HG02588 (cell line): Measurements from ENCODE around the gene RNF144B.
A peak's percentile ranks its signal among the peaks of the same experiment; 100 is the strongest.

Source experiments
- ATAC-seq: cut with Tn5 transposase; IDR thresholded peaks from one replicate; pipeline ENCODE4 v1.9.1; 2021; ENCODE audit warnings: mild to moderate bottlenecking, moderate library complexity; ENCODE audit not compliant: unreplicated experiment

RNF144B gene

DNA sequence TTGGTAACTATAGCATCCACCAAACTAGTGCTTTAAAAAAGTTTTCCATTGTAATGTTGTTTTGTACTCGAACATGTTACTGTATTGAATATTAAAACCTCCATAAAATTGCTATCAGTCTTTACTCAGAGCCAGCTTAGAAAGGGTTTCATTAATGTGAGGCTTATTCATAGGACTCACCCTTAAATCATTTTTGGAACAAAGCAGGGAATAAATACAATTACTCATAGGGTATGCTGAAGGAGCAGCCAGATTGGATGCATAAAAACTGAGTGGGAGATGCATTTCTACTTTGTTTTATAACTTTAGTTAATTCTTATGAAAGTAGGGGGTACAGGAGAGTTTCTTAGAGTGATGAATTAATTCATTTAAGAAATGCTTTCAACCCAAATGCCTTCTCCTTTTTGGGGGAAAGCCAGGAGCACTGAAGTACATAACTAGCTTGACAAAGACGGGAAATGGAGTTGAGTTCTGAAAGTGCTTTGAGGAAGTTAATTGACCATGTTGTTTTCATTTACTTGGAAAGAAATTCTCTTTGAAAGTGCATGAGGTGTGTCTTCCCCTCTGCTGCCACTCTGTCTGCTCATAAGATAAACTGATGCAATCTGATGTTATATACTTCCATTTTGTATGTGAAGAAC, 90.3 kb downstream of the RNF144B start:
- no peak for ATAC-seq

DNA sequence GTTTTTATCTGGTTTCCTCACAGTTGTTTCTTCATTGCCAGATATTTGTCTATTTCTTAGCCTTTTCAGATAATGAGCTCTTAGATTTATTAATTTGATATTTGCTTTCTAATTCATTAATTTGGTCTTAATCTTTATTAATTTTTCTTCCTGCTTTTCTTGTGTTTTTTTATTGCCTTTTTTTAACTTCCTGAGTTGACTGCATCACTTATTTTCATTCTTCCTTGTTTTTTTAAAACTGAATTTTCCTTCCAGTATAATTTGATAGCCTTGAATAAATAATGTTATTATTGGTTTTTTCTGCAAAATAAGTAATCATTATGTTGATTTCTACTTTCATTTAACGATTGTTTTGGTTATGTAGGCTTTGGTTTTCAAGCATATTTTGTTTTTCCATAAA, 91.5 kb downstream of the RNF144B start:
- no peak for ATAC-seq

DNA sequence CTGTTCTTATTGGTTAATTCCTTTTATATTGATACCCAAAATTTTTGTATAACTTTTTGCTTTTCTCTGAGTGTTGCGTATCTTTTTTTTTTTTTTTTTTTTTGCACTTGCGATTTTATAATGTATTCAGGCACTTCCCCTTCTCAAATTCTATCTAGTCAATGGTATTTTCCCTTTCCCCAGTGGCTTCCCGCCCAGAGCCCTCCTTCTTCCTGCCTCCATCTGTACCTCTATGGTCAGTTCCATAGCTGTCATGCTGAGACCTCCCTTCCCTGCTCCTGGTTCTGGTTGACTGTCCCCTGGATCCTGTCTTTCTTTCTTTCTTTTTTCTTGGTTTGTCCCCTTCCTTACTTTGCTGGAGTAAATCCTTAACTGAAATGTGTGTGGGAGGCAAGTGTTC, 94.7 kb downstream of the RNF144B start:
- ATAC-seq, result no peak

DNA sequence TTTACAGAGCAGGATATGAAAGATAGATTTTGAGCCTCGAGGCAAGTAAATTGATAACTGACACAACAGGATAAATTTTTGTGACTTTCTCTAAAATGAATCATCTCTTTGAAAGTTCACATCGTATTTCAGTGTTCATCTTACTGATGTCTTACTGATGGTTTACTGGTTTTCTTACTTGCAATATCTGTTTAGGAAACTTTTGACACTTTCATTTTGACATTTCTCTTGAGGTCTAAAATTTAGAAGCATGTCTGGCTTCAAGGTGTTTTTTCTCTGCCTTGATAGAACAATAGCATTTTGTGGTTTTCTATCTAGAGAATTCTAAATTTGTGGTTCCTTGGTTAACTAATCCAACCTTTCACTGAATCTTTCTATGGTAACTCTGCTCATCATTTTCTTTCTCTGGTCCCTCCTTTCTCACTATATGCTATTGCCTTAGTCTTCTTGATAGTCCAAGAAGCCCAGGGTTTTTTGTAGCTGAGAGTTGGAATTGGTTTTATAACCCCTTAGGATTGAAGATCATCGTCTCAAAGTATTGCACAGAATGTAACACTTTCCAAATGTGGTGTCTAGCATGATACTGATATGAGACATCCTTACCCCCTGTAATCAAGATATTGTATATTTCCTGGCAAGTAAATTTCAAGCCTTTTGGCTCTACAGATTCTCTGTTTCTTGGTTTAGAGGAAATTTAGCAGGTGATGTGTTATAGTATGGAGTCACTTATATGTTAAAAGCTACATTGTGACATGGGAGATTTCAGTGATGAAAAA, 98.7 kb downstream of the RNF144B start:
- no peak for ATAC-seq

DNA sequence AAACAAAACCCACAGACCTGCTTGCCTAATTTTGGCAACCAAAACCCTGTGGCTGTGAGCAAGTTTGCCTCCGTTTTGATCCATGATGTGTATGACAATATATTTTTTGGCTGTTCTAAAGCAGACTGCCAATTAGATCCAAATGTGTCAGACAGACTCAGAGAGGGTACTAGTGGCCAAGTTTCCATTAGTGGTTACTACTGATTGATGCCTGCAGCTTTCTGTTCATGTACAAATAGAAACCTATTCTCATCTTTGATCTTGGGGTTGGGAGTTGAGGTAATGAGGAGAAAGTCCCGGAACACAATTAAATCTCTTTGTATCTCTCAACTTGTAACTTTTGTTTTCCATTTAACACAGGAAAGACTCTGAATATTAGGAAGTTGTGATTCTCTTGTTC, 100.9 kb downstream of the RNF144B start:
- ATAC-seq, result no peak

DNA sequence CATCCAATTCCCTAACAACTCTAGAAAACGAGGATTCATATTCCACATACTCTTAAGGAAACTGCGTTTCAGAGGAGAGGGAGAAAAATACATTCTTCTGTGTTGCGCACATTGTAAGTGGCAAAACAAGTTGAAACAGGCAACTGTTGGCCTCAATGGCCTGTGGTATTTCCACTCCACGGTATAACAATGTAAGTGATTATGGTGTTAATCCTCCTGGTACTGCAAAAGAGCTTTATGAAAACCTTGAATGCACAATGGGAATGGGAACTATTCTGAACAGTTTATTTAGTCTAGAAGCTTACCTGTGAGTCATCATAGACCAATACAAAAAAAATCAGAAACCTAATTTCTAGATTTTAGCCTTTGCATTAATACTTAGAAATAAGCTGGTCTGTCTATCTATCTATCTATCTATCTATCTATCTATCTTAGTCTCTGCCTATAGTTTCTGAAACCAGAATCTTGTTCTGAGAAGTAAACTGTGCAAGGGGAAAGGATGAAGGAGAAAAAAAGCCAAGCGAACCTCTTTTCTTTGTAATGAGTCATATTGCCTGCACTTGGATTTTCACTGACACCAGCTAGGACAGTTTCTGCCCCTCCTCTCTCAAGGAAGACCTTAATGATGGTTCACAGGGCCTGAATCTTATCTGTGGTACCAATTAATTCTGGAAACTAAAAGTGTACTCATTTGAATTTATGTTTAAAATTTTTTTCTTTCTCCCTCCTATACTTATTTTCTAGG, 101.5 kb downstream of the RNF144B start:
- no peak for ATAC-seq

DNA sequence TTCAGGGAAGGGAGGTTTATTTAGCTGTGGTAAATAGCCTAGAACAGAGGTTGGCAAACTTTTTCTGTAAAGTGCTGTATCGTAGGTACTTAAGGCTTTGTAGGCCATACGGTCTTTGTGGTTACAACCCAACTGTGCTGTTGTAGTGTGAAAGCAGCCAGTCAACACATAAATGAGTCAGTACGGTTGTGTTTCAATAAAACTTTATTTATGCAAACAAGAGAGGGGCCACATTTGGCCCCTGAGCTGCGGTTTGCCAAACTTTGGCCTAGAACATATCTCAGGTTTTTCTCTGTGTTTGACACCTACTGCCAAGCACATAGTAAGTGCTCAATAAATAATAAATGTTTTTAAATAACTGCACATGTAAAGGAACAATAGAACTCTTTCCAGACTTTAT, 102.2 kb downstream of the RNF144B start:
- ATAC-seq, result no peak

DNA sequence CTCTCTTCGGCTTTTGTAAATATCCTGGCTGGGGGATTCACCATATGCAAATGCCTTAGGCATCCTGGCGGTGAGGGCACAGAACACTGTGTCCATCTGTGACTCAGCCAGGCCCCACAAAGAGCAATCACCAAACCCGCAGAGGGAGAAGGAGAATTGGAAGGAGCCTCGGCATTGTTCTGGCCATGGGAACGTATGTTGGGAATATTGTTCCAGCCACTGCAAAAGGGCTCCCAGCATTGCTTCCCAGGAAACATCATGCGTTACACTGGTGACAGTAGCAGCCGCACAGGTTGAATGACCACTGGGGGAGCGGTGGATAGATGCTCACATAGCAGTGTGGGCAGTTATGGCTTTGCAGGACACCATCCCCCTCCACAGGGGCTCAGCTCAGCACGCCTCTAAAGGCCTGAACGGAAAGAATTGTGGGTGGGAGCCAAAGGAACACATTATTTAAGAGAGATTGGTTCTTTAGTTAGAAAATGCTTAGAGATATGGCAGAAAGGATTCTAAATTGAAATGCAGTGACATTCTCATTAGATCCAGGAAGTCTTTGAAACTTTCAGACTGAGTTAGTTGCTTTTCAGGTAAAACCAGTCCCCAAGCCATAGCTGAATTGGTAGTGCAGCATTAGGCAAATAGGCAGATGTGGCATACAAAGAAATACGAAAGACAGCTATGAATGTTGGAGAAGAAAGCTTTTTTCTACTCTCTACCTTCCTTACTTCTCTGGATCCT, 104.3 kb downstream of the RNF144B start:
- no peak for ATAC-seq

DNA sequence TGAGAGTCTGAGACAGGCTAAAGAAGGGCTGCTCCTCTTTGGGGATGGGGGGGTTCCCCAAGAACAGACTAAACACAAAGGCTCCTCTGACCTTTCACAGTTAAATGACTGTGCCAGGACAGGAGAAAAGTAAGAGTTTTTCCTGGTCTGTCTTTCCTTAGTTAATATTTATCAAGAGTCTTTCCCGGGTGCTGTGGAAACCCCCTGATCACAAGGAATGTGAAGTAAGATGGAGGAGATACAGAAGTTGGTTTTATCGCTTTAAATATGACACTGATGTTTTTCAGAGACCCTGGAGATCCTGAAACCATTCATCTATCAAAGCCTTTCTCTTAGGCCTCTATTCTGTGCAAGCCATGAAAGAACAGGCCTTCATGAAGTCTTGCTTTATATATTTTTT, 105.8 kb downstream of the RNF144B start:
- no peak for ATAC-seq

DNA sequence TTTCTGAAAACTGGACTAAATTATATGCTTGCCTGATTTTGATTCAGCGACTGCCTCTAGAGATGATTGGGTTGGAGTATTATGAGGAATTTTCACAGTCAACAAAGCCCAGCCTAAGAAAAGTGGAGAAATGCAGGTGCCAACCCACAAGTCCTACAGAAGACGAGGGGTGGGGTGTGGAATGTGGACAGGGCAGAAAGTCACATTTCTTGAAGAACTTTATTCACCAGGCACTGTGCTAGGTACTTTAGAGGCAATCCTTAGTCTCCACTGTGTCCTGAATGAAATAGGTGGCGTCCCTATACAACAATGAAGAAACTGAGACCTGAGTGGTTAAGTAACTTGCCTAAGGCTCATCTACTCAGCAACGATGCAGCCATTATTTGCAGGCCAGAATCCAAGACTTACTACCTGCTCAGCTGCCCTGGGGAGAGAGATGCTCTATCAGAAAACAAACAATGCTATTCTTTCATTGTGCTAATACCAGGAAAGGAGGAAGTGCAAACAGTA, 106.3 kb downstream of the RNF144B start:
- no peak for ATAC-seq

DNA sequence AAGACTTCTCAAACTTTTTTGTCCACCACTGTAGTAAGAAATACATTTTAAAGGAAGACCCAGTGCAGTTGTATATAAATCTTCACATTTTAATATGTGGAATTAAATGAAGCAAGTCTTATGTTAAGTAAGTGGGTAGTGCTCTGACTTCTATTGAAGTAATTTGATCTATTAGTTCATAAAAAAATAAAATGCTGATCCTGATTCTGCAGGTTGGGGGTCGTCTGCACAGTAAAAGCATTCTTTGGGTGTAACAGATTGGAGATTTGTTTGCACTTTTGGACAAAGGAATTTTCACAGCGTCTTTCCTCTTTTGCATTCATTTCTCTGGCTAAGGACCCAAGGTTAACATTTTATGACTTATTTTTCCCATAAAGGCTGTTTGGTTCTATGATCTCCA, 106.8 kb downstream of the RNF144B start:
- ATAC-seq, result no peak

DNA sequence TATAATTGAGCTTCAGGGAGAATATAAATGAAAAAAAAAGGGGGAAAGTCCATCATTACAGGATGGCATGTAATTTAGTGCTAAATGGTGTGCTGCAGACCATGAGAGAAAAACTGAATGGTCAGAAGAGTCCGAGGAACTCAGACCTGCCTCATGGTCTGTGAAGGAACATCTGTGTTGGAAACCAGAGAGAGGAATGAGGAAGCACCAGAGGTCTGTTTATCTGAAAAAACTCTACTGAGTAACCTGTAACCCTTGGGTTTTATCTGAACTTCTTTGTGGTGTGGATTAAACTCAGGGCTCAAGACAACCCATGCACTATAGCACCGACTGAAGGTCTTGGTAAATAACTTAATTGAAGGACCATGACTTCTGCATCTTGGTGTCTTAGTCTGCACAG, 108.1 kb downstream of the RNF144B start:
- ATAC-seq, result no peak

DNA sequence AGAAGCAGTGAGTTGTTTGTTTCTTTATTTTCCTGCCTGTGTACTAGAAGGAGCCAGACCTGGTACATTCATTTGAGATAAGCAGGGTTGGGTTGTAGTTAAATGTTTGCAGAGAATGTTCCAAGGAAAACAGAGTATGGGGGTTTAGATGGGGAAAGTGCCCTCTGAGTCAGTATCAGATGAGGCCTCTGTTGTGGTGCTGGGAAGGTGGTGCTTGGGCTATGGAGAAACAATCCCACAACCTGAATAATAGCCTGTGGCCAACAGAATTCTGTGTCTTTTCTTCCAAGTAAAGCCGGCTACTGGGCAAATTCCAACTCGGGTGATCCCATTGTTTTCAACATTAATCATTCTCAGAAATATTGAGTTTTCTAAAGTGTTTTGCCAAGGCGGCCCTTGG, 109.3 kb downstream of the RNF144B start:
- ATAC-seq, result no peak

DNA sequence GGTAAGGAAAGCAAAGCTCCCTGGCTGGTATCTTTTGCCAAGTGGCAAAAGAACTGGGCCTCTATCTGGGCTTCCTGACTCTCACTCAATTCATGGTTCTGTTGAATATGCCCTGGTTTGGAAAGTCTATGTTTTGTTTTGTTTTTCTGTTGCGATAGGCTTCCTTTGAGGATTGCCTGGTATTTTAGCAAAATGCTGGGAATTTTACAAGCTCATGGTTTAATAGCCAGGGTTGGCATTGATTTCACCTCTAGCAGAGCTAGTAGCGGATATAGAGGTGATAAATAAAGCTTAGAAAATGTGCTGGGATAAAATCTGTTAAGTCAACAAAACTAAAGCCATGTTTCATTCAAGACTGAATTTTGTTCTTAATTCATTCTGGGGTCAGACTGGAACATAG, 109.9 kb downstream of the RNF144B start:
- ATAC-seq, result no peak

DNA sequence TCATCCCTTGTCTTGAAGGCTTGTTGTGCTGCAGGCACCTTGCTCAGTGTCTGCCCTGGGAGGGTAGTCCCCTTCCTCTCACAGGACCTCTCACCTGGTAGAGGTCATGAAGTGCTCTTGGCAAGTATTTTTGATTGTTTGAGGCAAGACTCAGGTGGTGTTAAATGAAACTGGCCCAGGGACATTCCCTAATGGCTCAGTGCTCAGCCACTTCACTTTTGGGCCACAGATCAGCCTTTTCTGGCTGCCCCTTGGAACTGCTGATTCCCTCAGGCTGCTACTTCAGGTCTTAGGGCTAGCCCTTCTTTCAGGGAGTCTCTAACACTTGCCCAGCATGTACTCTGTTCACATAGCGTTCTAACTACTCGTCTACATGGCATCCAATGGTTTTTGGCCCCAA, 111.3 kb downstream of the RNF144B start:
- no peak for ATAC-seq

DNA sequence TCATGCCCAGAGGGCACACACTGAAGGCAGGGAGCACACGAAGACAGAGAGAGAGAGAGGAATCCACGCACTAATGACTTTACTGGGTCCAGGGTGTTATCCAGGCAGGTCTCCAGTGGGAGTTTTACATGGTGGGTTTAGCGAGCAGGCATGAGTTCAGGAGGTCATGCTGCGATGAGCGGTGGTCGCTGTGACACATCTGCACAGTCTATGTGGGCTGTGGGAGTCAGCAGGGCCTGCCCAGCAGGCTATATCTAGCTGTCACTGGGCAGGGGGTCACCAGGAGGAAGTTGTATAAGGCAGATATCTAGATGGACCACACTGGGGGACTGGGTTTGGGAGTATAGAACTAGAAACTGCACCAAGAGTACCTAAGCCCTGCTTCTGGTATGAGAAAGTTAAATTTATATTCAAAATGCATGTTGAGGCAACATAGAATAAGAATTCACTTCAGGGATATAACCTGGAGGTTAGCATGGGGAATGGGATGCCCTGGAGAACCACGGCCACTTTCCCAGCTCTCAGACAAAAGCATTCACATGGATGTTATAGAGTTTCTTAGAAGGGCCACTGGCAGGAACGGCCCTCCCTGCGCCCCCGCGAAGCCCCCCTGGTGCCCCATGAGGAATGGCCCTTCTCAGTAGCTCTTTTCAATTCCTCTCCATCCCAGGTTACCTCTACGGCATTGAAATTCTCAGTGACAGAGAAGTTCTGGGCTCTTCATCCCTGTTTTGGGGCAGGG, 113.9 kb downstream of the RNF144B start:
- no peak for ATAC-seq

DNA sequence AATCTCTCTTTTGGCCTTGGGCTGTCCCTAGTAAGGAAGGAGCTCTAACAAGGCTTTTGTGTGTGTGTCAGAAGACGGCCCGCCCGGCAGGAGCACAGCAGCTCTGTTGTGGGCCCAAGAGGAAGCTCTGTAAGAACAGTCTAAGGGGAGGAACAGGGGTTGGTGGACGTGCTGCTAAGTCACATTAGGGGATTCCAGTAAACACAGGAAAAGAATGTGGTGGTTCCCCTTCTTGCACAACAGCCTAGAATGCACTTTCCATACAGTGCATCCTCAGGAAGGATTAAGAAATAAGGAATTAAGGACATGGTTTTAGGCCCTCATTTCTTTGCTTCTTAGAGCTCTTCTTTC, 114.5 kb downstream of the RNF144B start:
- no peak for ATAC-seq

DNA sequence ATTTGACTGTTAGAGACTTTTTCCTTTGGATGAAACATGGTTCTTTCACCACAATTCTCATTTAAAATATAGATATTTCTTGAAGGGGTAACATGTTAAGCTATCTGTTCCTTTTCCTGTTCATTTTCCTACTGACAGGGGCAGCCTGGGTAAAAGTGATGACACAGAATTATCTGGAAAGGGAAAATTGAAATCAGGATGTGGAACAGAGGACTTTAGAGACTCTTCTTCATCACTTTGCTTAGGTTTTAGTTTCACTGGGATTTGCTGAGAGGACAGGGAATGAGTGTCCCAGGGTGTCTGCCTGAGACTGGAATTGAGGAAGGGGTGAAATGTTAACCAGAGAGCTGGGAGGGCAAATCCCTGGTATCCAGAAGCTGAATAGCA, 116.0 kb downstream of the RNF144B start:
- ATAC-seq, result no peak

DNA sequence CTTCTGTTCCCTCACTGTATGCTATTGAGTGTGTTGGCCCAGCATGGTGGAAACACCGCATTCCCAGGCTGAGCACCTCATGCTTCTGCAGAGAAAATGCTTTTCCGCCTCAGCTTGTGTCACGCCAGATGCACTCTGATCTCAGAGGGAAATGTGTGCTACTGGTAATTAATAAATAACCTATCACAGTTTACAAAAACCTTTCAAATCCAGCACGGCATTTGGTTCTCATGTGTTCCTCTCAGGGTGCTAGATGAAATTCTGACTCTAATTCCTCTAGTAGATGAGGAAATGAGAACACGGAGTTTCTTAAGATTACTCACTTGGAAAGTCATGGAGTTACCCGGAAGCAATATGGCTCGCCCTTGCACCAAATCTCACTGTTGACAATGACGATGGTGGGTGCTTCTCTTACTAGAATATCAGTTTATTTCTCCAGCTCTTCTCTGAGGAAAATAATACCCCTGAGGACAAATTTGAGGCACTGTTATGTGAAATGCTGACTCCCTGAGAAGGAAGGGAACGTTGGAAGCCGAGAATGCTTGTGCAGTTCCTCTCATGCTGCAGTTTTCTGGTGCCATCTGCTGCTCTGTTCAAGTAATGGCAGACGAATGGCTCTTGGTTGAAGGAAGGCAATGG, 116.6 kb downstream of the RNF144B start:
- ATAC-seq, result peak; percentile 73

DNA sequence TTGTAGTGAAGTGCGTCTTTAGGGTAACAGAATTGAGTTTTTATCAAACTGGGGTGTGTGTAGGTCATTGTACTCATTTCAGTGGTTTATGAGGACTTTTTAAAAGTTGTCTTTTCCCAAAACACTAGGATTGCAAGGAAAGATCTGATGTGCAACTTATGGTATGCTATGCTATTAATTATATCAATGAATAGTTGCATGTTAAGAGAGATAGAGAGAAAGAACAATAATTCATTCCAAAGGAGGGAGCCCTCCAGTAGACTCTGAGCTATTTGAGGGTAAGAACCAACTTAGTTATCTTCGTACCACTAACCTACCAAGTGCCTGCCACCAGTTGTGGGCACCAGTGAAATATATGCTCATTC, 117.1 kb downstream of the RNF144B start:
- no peak for ATAC-seq
